ENCODE measurements around the gene RNASEH2B.

RNASEH2B gene

DNA sequence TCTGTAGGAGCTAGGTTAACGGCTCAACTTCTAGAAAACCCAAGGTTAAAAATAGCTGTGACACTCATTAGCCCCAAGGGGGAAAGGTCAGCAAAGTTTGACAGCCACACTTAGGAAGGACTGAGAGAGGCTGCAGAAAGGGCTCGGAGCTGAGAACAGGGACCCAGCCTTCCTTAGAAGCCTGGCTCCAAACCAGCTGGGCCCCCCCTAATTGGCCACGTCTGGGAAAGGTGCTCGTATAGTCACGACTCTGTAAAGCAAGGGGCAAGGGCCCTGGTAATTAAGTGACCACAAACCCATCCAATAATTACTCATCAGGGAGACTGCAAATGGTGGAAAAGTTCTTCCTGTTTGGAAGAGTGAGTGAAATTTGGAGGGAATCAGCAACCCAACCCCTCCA lies 90.5 kb downstream of the RNASEH2B start:
- no peak for DNase-seq

DNA sequence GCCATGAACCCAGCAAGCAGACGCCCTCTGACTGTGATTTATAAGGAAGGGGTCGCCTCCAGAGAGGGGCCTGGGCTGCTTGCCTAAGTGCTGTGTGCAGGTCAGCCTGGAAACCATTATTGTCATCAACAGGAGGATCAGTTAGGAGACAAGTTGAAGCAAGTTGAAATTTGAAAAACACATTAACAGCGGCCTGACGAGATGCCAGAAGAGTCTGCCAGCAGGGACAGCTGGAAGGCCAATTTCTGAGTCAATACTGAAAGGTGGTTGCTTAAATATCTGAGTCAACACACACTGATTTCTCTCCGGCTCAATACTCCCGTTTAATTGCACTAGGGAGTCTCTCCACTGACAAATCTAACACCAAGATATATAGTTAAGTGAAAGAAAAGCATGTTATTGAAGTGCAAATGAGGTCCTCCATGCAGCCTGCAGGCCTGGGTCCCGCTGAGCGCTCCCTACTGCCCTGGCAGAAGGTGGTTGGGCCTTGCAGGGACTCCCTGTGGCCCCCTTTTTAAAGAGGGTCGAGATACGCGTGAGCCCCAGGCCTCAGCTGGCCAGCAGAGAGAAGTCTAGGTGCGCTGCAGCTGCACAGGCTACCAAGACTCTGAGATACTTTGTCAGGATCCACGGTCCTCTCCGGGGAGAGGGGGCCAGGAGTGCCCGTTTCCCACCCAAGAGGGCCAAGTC lies 91.1 kb downstream of the RNASEH2B start:
- no peak for DNase-seq

DNA sequence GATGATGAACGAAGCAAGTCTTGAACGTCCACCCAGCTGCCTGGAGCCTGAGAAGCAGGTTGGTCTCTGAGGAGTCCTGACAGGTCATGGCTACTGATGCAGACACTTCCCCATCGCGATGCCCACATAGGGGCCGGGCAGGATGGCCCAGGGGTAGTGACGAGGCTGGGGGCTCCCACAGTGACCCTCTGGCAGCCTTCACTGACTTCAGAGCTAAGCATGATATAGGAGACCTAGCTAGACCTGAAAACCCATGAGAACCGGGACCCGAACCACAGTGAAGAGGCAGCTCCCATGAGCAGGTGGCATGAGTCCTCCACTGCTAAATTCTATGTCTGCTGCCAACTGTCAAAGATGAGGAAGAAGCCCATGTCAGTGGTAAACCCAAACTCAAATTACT lies 91.7 kb downstream of the RNASEH2B start:
- DNase-seq = no peak

DNA sequence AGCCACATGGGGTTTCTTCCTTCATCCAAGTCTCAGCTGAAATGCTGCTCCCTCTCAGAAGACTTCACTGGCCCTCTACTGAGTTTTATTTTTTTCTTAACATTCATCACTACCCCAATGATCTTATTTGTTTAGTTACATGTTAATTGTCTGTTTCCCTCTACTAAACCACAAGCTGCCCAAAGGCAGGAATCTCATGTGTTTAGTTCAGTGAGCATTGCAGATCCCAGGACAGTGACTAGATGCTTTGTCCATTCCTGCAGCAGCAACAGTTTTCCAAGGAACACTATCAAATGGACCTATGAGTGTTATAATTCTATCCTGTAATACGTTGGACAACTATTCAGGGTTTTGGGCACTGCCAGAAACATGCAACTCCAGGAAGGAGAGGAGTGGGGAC lies 93.1 kb downstream of the RNASEH2B start:
- no peak for DNase-seq

DNA sequence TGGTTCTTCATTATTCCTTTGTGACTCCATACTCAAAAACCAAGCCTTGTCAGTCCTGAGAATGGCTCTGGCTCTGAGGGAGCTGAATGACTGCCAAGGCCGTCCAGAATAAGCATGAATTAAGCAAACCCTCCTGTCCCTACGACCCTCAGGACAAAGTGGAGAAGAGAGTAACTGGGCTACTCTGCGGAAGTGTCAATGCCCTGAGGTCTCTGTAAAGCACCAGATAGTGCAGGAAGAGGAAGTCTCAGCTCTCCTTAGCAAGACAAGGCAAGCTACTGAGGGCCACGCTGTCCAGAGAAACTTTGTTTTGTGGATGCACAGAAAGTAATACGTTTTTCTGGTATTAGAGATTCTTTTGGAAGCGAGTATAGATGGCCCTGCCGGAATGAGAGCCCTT lies 94.1 kb downstream of the RNASEH2B start:
- DNase-seq = no peak

DNA sequence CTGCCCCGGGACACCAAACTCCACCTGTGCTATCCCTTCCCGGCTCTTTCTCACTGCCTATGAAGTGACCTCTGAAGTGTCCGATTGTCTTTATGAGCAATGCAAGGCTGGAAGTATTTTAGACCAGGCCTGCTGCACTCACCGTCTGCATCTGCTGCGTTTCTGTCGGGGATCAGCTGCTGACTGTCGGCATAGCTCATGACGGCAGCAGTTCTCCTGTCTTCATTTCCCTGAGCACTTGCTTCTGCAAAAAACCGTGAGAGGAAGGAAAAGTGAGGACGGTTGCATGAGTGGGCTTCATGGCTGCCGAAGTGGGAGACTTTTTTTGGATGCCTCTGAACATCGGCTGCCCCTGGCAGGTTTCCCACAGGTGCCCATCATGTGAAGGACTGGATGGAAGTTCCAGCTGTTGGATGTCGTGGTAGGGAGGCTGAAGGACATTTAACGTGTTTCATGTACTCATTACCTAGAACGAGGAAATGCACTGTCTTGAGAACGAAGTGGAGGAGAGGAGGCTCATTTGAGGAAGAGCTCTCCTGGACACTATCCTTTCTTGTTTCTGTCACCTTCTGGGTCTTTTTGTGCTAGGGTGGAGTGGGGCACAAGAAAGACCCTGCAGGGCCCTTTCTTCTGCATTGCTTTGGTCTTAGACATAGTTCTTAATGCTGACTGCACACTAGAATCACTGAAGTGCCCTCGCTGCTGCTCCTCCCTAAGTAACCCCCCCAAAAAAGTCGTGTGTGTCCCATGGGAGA lies 94.7 kb downstream of the RNASEH2B start:
- no peak for DNase-seq

DNA sequence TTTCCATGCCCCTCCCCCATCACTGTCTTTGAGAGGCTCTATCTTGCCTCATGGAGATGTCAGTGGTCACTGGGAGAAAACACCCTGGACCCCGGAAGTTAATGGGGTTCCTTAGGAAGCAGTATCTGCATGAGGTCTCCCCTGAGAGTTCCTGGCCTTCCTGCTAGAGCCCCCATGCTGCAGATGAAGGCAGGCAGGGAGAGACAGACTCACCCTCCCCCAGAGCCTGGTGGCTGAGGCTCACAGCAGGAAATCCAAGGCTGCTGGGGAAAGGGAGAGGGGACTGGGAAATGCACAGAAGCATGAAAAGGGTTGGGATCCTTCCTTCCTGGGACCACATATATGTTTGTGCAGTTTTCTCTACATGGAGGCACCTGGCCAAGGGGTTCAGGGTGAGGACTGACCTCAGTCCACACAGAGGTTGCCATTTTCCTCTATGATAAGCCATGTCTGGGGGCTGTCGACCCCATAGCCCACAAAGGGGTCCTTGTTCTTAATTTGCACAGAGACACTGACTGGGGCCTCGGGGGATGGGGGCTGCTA lies 95.4 kb downstream of the RNASEH2B start:
- no peak for DNase-seq

DNA sequence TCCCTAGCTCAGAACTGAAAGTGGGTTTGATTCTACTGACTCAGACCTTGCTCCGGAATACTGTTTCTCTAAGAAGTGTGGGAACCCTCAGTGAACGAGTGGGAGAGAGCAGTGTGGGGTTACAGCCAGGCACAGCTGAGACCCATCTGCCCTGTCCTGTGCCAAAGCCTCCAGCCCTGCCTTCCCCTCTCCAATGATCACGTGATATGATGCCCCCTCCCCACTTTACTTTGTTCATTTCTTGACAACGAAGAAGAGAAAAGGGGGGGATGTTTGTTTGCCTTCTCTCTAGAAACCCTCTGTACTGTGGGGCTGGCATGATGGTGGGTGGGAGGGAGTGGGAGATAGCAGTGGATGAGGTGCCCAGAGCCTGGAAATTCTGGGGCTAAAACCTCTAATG lies 96.0 kb downstream of the RNASEH2B start:
- DNase-seq = no peak
